Parathyroid adenoma (tissue), 2 donors: ENCODE data around the gene DDX23.

ENCODE experiments used
- H2AFZ ChIP-seq: fragments of 300-600 bp; sonication (generic); one replicate; pipeline ENCODE4 v1.7.0; 2017; ENCODE audit warnings: antibody characterized with exemption, mild to moderate bottlenecking
- H3K27ac ChIP-seq: fragments of 300-600 bp; sonication (generic); one replicate; pipeline ENCODE4 v1.7.0; 2017
- H3K27me3 ChIP-seq: fragments of 300-600 bp; sonication (generic); one replicate; pipeline ENCODE4 v1.7.0; 2017; ENCODE audit warnings: low read length; ENCODE audit not compliant: control insufficient read depth, insufficient read depth
- H3K36me3 ChIP-seq: fragments of 300-600 bp; sonication (generic); one replicate; pipeline ENCODE4 v1.7.0; 2017; ENCODE audit warnings: low read length; ENCODE audit not compliant: control insufficient read depth, insufficient read depth
- H3K4me1 ChIP-seq: fragments of 300-600 bp; sonication (generic); one replicate; pipeline ENCODE4 v1.7.0; 2017; ENCODE audit warnings: control low read depth
- H3K4me2 ChIP-seq: fragments of 300-600 bp; sonication (generic); one replicate; pipeline ENCODE4 v1.7.0; 2017; ENCODE audit warnings: low read length
- H3K4me3 ChIP-seq: fragments of 300-600 bp; sonication (generic); one replicate; pipeline ENCODE4 v1.7.0; 2017; ENCODE audit warnings: low read depth, low read length
- H3K79me2 ChIP-seq: fragments of 300-600 bp; sonication (generic); one replicate; pipeline ENCODE4 v1.7.0; 2017; ENCODE audit warnings: control low read depth
- H3K9ac ChIP-seq: fragments of 300-600 bp; sonication (generic); one replicate; pipeline ENCODE4 v1.7.0; 2017; ENCODE audit warnings: mild to moderate bottlenecking
- H3K9me3 ChIP-seq: fragments of 300-600 bp; sonication (generic); one replicate; pipeline ENCODE4 v1.7.0; 2017; ENCODE audit warnings: low read length; ENCODE audit not compliant: control insufficient read depth
- CTCF ChIP-seq: fragments of 300-600 bp; sonication (generic); IDR thresholded peaks from one replicate; pipeline ENCODE4 v1.7.0; 2017; ENCODE audit warnings: antibody characterized with exemption, mild to moderate bottlenecking
- donor health status: primary hyperparathyroidism.

DDX23 gene

GRCh38 chr12:48787791-48788523, 64.0 kb downstream of the DDX23 start:
- Histone ChIP-seq H3K27ac (peak overlapping the region; percentile 62), H2AFZ (peak overlapping the region; percentile 61), H3K4me2 (peak overlapping the region; percentile 97), H3K4me3 (peak overlapping the region; percentile 88), H3K27me3 (no peaks in the 10 kb centered on the region), H3K4me1 (peaks cover 4% of the 10 kb centered on the region), H3K79me2 (peaks cover 4% of the 10 kb centered on the region), H3K9ac (peak overlapping the region; percentile 47), H3K9me3 (no peaks in the 10 kb centered on the region), H3K36me3 (no peaks in the 10 kb centered on the region)
- TF ChIP-seq CTCF: no peak

GRCh38 chr12:48786591-48787544, 65.1 kb downstream of the DDX23 start:
- TF ChIP-seq CTCF: no peak
- H2AFZ ChIP-seq: no peak overlapping the region
- H3K4me1 ChIP-seq: peaks cover 4% of the 10 kb centered on the region
- no peak overlapping the region for H3K9ac ChIP-seq
- no peaks in the 10 kb centered on the region for H3K27me3 ChIP-seq
- peak overlapping the region; percentile 97 for H3K4me2 ChIP-seq
- no peaks in the 10 kb centered on the region for H3K36me3 ChIP-seq
- H3K9me3 ChIP-seq: no peaks in the 10 kb centered on the region
- H3K79me2 ChIP-seq: peaks cover 4% of the 10 kb centered on the region
- H3K27ac ChIP-seq: no peak overlapping the region
- H3K4me3 ChIP-seq: peak overlapping the region; percentile 88

GRCh38 chr12:48783432-48783831, 68.5 kb downstream of the DDX23 start:
- no peak overlapping the region for H3K27ac ChIP-seq
- H3K4me3 ChIP-seq: no peak overlapping the region
- no peak overlapping the region for H2AFZ ChIP-seq
- H3K4me2 ChIP-seq: no peak overlapping the region
- no peaks in the 10 kb centered on the region for H3K9me3 ChIP-seq
- TF ChIP-seq CTCF: no peak
- H3K4me1 ChIP-seq: peaks cover 4% of the 10 kb centered on the region
- no peaks in the 10 kb centered on the region for H3K36me3 ChIP-seq
- H3K27me3 ChIP-seq: no peaks in the 10 kb centered on the region
- H3K79me2 ChIP-seq: no peaks in the 10 kb centered on the region
- no peak overlapping the region for H3K9ac ChIP-seq

GRCh38 chr12:48782457-48783395, 69.2 kb downstream of the DDX23 start:
- Histone ChIP-seq H3K4me2 (no peak overlapping the region), H3K4me1 (peaks cover 4% of the 10 kb centered on the region), H3K4me3 (no peak overlapping the region), H3K27ac (no peak overlapping the region), H2AFZ (no peak overlapping the region), H3K9ac (no peak overlapping the region), H3K9me3 (no peaks in the 10 kb centered on the region), H3K27me3 (no peaks in the 10 kb centered on the region), H3K36me3 (no peaks in the 10 kb centered on the region), H3K79me2 (no peaks in the 10 kb centered on the region)
- TF ChIP-seq CTCF: no peak
